Epithelial cell of proximal tubule (primary cell): Measurements from ENCODE around the gene TSTD2. TPM values are rescaled to one million over a fixed set of nuclear protein-coding genes. Genes with fewer than 3 reads are reported as not detected.
A peak's percentile ranks its signal among the peaks of the same experiment; 100 is the strongest.

ENCODE experiments used
- DNase-seq: peaks from one replicate; pipeline ENCODE4 v3.0.0-alpha.2; 2011; ENCODE audit warnings: low read depth
- H3K4me3 ChIP-seq: 2 replicates; pipeline ENCODE4 v1.5.1; 2011; ENCODE audit warnings: low read depth, mild to moderate bottlenecking, low read length
- total RNA-seq: library from RNA; depleted of rRNA; stranded (reverse); fragments of >200 nt; gene quantifications from 2 replicates; pipeline ENCODE4 v1.2.3, GENCODE V29; 2015
- TF ChIP-seq, protein P1 (sequence below): conservative IDR thresholded peaks from 2 replicates; pipeline ENCODE4 v1.5.1; 2012; ENCODE audit warnings: low read depth, mild to moderate bottlenecking, low read length

TSTD2 gene
- 12.7 and 21.9 TPM in 2 replicates for total RNA-seq

DNA sequence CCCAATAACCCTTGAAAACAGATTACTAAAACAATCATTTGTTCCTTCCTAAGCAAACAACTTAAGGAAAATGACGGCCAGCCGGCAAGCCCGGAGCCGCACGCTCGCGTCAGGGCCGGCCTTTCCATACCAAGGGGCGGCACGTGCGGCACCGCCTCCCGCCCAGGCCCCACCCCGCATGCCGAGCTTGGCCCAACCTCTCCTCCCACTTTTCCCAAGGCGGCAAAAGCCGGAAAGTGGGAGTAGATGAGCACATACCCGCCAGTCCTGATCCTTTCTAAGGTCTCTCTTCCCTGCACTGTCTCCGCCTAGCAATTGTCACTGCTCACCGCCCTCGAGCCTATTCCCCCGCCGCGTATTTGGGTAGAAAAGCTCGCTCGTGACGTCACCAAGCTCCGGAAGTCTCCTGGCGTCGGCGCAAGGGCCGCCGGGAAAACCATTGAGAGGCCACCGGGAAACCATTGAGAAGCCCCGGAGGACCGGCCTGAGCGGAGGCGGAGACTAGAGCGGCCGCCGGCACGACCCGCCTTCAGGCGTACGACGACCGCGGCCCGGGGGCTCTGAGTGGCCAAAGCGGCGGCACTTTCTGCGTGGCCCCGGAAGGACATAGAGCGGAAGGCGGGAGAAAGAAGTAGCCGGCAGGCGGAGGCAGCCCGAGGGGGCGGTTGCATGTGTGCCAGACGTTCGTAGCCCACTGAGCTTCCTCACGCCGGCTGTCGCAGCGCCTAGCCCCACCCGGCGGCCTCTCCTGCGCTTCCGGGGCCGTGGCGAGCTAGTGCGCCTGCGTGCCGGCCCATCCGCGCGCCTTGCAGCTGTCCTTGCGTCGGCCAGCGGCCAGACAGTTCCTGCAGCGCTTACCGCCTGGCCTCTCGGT lies at the start of gene TSTD2, which contains the start of gene NCBP1:
TSS of gene TSTD2 (minus strand) at position 384 of the 874 bp plus-strand sequence. CDS start 5,806 bp downstream, outside the sequence.
TSS of gene NCBP1 (plus strand) at position 837 of the 874 bp plus-strand sequence. CDS start 61 bp downstream, outside the sequence.
- TF ChIP-seq, protein P1, sequence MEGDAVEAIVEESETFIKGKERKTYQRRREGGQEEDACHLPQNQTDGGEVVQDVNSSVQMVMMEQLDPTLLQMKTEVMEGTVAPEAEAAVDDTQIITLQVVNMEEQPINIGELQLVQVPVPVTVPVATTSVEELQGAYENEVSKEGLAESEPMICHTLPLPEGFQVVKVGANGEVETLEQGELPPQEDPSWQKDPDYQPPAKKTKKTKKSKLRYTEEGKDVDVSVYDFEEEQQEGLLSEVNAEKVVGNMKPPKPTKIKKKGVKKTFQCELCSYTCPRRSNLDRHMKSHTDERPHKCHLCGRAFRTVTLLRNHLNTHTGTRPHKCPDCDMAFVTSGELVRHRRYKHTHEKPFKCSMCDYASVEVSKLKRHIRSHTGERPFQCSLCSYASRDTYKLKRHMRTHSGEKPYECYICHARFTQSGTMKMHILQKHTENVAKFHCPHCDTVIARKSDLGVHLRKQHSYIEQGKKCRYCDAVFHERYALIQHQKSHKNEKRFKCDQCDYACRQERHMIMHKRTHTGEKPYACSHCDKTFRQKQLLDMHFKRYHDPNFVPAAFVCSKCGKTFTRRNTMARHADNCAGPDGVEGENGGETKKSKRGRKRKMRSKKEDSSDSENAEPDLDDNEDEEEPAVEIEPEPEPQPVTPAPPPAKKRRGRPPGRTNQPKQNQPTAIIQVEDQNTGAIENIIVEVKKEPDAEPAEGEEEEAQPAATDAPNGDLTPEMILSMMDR = no peak
- DNase-seq = peak; percentile 81
- peak within 1 kb of the TSS; percentile 82 for H3K4me3 ChIP-seq

DNA sequence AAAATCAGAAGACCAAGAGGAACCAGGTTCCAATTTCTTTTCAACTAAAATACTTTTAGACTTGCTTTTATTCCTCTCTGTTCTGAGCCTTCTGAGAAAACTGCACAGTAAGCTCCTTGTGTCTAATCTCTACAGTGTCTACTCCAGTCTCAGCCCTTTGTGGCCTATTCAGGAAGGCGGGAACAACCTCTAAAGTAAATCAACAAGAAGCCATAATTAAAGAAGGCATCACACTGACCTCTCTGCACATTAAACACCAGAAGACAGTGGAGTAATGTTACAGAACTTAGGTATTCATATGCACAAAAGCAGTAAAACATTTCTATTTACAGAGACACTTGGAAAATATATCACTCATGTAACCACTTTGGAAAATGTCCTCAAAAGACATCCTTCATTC lies 49.1 kb upstream of the TSTD2 start:
- TF ChIP-seq, protein P1 = no peak
- no peak overlapping the region for H3K4me3 ChIP-seq
- DNase-seq = no peak

DNA sequence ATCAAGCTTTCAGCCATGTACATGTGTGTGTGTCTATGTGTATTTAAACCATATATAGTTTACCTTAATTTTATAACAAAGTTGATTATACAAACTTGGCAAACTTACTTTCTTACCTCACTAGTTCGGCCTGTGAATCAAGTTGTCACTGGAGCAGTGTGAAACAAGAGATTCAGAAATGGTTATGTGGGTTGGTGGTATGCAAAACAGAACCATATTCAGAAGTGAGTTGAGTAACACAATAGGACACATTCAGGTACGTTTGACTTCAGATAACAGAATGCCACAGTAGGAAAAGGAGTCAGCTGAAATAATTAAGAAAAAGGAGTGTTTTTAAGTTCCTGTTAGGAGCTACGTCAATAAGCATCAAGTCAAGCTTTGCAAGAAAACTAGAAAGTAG lies 42.5 kb upstream of the TSTD2 start:
- no peak for DNase-seq
- TF ChIP-seq, protein P1 = no peak
- no peak overlapping the region for H3K4me3 ChIP-seq

DNA sequence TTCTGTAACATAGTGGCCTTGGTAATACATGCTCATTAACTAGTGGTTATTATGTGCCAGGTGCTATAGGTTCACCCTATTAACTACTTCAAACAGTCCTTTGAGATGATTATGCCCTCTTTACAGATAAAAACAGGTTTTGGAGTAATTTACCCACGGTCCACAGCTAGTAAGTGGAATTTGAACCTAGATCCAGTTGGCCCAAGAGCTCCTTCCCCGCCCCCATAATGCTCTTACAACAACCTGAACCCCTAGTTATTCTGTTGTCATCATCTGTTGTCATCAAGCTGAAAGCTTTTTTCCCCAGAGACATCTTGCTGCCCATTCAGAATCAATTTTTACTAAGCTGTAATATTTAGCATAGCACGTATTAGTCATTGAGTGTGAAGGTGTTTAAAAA lies 40.8 kb upstream of the TSTD2 start:
- TF ChIP-seq, protein P1 = no peak
- no peak overlapping the region for H3K4me3 ChIP-seq
- DNase-seq = no peak

DNA sequence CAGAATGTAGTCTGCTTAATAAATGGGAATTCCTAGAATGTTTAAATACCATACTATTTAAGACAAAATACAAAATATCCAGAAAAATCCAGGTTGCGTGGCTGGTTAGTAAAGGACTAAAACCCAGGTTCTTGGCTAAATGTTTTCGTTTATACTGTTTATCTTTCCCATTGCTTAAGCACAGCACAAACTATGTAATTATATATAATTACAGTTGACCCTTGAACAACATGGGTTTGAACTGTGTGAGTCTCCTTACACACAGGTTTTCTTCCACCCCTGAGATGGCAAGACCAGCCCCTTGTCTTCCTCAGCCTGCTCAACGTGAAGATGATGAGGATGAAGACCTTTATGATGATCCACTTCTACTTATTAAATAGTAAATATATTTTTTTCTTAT lies 39.2 kb upstream of the TSTD2 start:
- DNase-seq = no peak
- H3K4me3 ChIP-seq = no peak overlapping the region
- TF ChIP-seq, protein P1 = no peak

DNA sequence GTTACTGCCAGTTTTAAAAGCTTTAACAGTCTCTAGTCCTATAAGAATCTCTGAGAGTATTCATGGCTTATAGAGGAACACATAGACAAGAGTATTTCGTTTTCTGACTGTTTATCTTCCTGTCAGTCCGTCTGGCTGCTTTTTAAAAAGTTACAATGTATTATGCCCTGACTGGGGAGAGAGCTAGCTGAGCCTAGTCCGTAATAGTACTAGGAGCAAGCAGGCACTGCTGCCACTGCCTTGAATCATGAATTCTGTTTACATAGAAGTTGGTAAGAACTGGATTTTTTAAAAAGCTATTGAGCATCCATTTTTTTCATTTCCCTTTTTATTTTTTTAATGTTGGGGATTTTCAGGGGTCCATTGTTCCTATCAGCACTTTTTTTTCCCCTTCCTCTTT lies 37.4 kb upstream of the TSTD2 start:
- no peak for DNase-seq
- TF ChIP-seq, protein P1 = no peak
- no peak overlapping the region for H3K4me3 ChIP-seq

DNA sequence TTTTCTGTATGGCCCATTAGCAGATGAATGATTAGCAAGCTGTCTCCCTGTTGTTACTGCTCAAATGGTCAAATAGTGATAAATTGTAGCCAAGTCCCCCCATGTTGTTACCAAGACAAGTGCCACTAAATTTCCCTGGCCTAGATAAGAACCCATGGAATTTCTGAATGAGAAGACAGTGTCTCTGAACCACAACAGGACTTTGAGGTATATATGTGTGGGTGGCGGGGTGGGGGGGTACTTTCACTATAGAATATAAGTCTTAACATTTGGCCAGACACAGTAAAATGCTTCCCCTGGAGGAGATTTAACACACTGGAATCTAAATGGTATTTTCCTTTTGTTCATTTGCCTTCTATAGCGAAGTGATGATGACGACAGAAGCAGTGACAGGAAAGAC lies 35.3 kb upstream of the TSTD2 start:
- H3K4me3 ChIP-seq = no peak overlapping the region
- TF ChIP-seq, protein P1 = no peak
- no peak for DNase-seq
